GM18909 (cell line): ENCODE measurements around the gene NPAS2.

ENCODE experiments used
- ATAC-seq: cut with Tn5 transposase; IDR thresholded peaks from one replicate; pipeline ENCODE4 v1.9.1; 2021; ENCODE audit warnings: mild to moderate bottlenecking; ENCODE audit not compliant: unreplicated experiment, poor library complexity

Gene NPAS2, protein sequence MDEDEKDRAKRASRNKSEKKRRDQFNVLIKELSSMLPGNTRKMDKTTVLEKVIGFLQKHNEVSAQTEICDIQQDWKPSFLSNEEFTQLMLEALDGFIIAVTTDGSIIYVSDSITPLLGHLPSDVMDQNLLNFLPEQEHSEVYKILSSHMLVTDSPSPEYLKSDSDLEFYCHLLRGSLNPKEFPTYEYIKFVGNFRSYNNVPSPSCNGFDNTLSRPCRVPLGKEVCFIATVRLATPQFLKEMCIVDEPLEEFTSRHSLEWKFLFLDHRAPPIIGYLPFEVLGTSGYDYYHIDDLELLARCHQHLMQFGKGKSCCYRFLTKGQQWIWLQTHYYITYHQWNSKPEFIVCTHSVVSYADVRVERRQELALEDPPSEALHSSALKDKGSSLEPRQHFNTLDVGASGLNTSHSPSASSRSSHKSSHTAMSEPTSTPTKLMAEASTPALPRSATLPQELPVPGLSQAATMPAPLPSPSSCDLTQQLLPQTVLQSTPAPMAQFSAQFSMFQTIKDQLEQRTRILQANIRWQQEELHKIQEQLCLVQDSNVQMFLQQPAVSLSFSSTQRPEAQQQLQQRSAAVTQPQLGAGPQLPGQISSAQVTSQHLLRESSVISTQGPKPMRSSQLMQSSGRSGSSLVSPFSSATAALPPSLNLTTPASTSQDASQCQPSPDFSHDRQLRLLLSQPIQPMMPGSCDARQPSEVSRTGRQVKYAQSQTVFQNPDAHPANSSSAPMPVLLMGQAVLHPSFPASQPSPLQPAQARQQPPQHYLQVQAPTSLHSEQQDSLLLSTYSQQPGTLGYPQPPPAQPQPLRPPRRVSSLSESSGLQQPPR

GRCh38 chr2:100819370-100820272 is at the start of gene NPAS2:
TSS of gene NPAS2 (plus strand) at chr2:100820139. CDS start at chr2:100904755, 84,616 bp downstream.
- no peak for ATAC-seq

DNA sequence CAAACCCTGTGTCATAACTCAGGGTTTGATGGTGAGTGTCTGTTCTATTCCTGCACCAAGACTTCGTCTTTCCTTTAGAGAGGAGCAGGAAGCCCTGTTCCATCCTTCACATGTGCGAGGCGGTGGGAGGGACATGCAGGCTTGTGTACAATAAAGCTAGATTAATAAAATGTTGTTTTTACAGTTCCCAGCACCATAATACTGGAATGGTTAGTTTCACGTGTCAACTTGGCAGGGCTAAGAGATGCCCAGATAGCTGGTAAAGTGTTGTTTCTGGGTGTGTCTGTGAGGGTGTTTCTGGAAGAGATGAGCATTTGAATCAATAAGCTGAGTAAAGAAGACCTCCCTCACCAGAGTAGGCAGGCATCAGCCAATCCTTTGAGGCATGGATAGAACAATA is 48.8 kb upstream of the NPAS2 start:
- ATAC-seq = no peak

DNA sequence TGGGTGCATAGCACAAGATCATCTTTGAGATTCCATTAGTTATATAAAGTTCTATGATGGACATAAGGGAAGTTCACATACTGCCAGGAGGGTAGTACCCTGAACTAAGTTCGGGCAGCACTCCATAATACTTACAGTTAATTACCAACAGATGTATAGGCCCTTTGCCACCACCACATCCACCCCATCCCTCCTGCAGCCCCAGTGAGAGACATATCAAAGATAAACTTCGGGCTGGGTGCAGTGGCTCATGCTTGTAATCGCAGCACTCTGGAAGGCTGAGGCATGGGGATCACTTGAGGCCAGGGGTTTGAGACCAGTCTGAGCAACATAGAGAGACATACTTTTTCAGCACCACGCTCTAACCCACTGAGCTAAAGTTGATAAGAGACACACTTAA is 46.4 kb upstream of the NPAS2 start:
- no peak for ATAC-seq

DNA sequence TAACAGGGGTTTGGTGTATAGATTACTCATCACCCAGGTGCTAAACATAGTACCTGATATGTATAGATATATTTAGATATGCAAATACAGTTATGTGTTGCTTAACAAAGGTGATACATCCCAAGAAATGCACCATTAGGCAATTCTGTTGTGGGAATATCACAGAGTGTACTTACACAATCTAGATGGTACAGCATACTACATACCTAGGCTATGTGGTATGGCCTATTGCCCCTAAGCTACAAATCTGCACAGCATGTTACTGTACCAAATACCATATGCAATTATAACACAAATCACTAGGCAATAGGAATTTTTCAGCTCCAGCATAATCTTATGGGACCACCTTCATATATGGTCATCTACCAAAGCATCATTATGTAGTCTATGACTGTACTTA is 43.5 kb upstream of the NPAS2 start:
- no peak for ATAC-seq

GRCh38 chr2:100778637-100779450 is 41.1 kb upstream of the NPAS2 start:
- no peak for ATAC-seq

GRCh38 chr2:100779908-100780202 is 40.1 kb upstream of the NPAS2 start:
- ATAC-seq = no peak

DNA sequence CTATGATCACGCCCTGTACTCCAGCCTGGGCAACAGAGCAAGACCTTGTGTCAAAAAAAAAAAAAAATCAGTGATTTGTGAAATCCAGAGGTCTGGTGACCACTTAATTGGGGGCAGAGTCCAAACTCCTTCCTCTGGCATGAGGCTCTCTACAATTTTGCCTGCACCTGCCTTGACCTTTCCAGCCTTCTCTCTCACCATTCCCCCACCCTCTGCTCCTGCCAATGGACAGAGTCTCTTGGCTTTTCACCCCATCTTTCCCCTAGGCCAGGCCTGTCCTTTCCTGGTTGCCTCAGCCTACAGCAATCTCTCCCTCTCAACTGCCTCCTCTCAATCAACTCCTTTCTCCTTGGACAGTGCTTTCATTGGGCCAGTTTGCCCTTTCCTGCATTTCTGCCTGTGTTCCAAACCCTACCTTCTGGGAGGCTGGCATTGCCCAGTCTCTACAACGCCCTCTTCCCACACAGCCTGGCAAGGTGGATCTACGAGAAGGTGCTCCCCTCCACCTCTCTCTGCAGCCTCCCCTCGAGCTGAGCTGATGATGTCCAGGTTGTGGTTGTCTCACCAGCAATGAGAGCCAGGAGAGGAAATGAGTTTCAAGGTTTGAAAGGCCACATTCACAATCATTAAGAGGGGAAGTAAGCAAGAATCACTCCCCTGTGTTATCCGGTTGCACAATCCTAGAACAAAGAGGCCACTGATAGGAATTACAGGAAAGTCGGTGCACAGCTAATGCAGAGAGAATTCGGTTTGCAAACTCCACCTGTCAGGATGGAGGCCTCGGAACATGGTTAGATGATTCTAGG is 39.5 kb upstream of the NPAS2 start:
- no peak for ATAC-seq

DNA sequence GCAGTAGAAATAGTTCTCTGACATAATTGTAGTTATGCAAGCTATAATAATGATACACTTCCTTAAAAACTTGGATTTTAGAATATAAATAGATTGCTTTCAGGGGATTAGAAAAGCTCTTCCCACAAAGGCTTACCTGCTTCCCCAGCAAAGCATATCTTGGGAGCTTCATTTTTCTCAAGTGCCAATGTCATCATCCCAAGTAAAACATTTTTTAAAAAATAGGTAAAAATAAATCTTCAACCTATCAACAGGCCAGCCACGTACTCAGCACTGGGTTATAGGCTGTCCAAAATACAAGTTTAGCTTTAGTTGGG is 39.0 kb upstream of the NPAS2 start:
- ATAC-seq = no peak

- no peak for ATAC-seq
Measured at GRCh38 chr2:100781523-100782379, 38.2 kb upstream of the NPAS2 start.

DNA sequence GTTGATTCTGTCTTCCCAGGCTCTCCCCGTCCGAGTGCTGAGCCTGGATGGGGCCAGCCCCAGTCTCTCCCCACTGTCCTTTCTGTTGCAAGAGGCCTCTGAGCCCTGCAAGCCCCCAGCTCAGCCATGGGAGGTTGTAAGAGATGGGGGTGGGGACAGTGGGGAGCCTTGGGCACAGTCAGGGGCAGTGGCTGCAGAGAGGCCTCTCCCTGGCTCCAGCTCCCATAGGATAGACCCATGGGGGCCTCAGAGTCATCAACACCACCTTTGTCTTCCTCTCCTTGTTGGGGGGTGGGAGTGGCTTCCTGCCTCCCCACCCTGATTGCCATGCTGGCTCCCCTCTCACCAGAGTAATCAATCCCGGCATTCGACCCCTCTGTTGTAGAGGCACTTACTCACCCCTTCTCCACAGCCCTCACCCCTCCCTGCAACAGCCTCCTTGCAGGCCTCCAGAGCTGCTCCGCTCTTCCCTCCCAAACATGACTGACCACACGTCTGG is 37.5 kb upstream of the NPAS2 start:
- no peak for ATAC-seq

- no peak for ATAC-seq
Measured at GRCh38 chr2:100783987-100784386, 36.0 kb upstream of the NPAS2 start.

GRCh38 chr2:100784681-100785080 is 35.3 kb upstream of the NPAS2 start:
- ATAC-seq = no peak

GRCh38 chr2:100785626-100786296 is 34.2 kb upstream of the NPAS2 start:
- ATAC-seq = no peak

DNA sequence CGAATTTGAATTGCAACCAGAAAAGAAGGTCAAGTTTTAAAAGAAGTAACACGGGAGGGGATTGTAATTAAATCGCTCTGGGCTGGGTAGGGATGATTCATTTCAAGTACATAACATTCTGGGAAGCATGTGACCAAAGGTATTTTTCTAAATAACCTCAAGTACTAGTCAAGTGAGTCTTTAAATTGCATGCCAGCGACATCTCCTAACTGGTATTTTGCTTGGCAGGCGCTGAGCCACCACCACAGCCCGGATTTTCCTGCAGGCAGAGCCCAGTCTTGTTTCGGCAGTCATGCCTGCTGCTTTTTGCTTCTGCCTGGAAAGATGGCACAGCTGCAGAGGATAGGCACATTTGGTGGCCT is 33.7 kb upstream of the NPAS2 start:
- ATAC-seq = no peak

GRCh38 chr2:100786985-100787384 is 33.0 kb upstream of the NPAS2 start:
- ATAC-seq = no peak

GRCh38 chr2:100789361-100789760 is 30.6 kb upstream of the NPAS2 start:
- no peak for ATAC-seq

GRCh38 chr2:100791294-100791935 is 28.5 kb upstream of the NPAS2 start:
- ATAC-seq = no peak
